Ishikawa (cell line): ENCODE data around the gene CA14.

Experiments used
- CEBPB ChIP-seq: IDR thresholded peaks from 2 replicates; pipeline ENCODE4 v1.6.1; 2012
- CREB1 ChIP-seq: IDR thresholded peaks from 2 replicates; pipeline ENCODE4 v1.6.1; 2012; ENCODE audit warnings: low read depth
- EGR1 ChIP-seq: IDR thresholded peaks from 2 replicates; pipeline ENCODE4 v1.6.1; 2012
- EP300 ChIP-seq: IDR thresholded peaks from 2 replicates; pipeline ENCODE4 v1.6.1; 2012; ENCODE audit warnings: borderline replicate concordance
- FOXM1 ChIP-seq: IDR thresholded peaks from 2 replicates; pipeline ENCODE4 v1.6.1; 2012; ENCODE audit warnings: low read depth, borderline replicate concordance
- NFIC ChIP-seq: IDR thresholded peaks from 2 replicates; pipeline ENCODE4 v1.6.1; 2012
- TAF1 ChIP-seq: IDR thresholded peaks from 2 replicates; pipeline ENCODE4 v1.6.1; 2012; ENCODE audit warnings: low read depth, mild to moderate bottlenecking
- TCF12 ChIP-seq: IDR thresholded peaks from 2 replicates; pipeline ENCODE4 v1.6.1; 2012; ENCODE audit warnings: low read depth
- TEAD4 ChIP-seq: IDR thresholded peaks from 2 replicates; pipeline ENCODE4 v1.6.1; 2012
- ZBTB7A ChIP-seq: IDR thresholded peaks from 2 replicates; pipeline ENCODE4 v1.6.1; 2012; ENCODE audit warnings: low read depth
- TF ChIP-seq, protein P1 (sequence below): IDR thresholded peaks from 2 replicates; pipeline ENCODE4 v1.6.1; 2012
- TF ChIP-seq, protein P2 (sequence below): IDR thresholded peaks from 2 replicates; pipeline ENCODE4 v1.6.1; 2012; ENCODE audit warnings: low read depth, mild to moderate bottlenecking
- TF ChIP-seq, protein P3 (sequence below): IDR thresholded peaks from 2 replicates; pipeline ENCODE4 v1.6.1; 2012

The CA14 gene

DNA sequence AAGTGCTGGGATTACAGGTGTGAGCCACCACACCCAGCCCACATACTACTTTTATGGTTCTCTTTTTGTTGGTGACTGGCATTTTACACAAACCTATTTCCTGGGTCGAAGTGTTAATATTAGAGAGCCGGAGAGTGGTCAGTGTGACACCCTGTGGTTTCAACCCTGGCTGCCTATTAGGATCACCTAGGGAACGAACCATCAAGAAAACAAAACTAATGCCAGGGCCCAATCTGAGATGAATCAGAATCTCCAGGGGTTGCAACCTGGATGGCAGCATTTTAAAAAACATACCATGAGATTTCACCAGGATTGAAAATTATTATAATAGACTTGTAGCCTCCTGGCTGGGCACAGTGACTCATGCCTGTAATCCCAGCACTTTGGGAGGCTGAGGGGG, 42.1 kb downstream of the CA14 start:
- TF ChIP-seq NFIC (no peak), TCF12 (no peak), CREB1 (no peak)
- TF ChIP-seq, protein P1, sequence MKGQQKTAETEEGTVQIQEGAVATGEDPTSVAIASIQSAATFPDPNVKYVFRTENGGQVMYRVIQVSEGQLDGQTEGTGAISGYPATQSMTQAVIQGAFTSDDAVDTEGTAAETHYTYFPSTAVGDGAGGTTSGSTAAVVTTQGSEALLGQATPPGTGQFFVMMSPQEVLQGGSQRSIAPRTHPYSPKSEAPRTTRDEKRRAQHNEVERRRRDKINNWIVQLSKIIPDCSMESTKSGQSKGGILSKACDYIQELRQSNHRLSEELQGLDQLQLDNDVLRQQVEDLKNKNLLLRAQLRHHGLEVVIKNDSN = no peak

DNA sequence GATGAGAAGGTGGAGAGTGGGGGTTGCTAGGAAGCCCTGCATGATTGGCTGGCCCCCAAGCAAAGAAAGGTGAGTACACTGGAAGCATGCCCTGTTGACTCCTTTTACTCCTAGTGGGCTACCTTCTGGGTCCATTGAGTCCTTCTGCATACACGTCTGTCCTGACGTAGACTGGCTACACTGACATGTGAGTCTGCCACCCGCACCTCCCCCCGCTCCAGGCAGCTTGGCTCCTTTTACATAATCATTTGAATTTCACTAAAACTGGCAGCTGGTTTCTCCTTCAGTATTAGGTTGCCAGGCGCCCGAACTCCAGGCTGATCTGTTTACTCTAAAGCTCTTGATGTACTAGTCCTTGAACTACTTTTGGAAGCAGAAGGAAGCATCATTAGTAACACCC, 44.8 kb downstream of the CA14 start:
- TF ChIP-seq CREB1 = no peak

DNA sequence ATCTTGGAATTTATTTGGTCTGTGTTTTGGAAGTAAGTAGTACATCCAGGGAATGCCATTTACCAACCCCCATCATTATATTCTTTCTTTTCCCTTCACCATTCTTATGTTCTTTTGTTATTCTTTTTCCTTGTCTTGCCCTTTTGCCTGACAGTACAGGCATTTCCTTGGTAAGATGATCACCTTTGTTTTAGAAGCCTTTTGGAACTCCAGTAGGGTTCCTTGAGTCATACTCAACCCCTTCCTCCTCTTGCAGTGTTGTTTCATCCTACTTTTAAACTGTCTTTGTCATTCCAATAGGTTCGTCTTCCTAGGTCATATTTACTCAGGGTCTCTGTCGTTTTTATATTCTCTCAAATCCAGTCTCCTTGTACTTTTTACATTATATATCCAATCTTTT, 45.3 kb downstream of the CA14 start:
- TF ChIP-seq FOXM1 (no peak), TAF1 (no peak), EGR1 (no peak), ZBTB7A (no peak), TEAD4 (no peak), CREB1 (no peak)
- TF ChIP-seq, protein P1 = no peak

DNA sequence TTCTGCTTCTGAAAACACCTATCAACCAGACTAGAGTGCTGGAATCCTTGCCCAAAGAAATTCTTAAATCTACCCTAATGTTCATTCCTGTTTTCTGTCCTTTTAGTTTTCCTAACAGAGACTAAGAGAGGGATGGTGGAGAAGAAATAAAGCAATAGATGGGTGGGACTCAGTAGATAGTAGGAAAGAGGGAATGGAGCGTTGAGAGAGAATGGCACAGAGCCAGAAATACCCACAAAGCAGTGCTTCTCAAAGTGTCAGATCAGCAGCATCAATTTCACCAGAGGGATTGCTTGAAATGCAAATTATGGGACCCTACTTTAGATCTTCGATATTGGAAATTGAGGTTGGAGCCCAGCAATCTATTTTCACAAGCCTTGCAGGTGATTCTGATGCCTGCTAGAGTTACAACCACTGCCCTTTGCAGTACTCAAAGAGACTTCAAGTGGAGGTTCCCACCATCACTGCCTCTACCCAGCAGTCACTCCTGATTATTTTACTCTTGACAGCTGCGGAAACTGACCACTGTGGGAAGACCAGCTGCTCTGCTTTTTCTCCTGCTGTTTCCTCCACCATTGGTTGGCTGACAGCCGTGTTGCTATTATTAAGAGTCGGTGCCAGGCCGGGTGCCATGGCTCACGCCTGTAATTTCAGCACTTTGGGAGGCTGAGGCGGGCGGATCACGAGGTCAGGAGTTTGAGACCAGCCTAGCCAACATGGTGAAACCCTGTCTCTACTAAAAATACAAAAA, 52.4 kb downstream of the CA14 start:
- TF ChIP-seq, protein P1 = no peak
- no peak for TF ChIP-seq CEBPB
- no peak for TF ChIP-seq ZBTB7A

DNA sequence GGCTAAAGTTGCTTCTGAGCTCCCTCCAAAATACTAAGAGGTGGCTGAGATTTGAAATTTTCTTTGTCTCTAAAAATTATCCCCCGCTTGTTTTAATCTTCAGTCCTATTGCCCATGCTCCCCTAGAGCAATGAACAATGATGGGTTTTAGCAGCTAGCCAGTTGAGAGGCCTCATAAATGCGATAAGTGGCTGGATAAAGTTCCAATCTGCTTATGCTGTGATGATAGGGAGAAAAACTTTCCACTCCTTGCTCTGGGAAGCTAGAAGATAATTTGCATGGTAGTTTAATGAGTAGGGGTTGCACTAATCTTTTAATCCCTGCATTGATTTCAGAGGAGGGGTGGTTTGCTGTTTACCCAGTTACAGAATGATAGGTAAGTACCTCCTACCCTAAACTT, 54.2 kb downstream of the CA14 start:
- TF ChIP-seq, protein P2, sequence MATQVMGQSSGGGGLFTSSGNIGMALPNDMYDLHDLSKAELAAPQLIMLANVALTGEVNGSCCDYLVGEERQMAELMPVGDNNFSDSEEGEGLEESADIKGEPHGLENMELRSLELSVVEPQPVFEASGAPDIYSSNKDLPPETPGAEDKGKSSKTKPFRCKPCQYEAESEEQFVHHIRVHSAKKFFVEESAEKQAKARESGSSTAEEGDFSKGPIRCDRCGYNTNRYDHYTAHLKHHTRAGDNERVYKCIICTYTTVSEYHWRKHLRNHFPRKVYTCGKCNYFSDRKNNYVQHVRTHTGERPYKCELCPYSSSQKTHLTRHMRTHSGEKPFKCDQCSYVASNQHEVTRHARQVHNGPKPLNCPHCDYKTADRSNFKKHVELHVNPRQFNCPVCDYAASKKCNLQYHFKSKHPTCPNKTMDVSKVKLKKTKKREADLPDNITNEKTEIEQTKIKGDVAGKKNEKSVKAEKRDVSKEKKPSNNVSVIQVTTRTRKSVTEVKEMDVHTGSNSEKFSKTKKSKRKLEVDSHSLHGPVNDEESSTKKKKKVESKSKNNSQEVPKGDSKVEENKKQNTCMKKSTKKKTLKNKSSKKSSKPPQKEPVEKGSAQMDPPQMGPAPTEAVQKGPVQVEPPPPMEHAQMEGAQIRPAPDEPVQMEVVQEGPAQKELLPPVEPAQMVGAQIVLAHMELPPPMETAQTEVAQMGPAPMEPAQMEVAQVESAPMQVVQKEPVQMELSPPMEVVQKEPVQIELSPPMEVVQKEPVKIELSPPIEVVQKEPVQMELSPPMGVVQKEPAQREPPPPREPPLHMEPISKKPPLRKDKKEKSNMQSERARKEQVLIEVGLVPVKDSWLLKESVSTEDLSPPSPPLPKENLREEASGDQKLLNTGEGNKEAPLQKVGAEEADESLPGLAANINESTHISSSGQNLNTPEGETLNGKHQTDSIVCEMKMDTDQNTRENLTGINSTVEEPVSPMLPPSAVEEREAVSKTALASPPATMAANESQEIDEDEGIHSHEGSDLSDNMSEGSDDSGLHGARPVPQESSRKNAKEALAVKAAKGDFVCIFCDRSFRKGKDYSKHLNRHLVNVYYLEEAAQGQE = no peak
- TF ChIP-seq TEAD4 (no peak), TAF1 (no peak), EP300 (no peak), NFIC (no peak), CREB1 (no peak)
- TF ChIP-seq, protein P3, sequence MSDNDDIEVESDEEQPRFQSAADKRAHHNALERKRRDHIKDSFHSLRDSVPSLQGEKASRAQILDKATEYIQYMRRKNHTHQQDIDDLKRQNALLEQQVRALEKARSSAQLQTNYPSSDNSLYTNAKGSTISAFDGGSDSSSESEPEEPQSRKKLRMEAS = no peak
